GM12878 (cell line): ENCODE measurements around the gene NDRG2.
A peak's percentile ranks its signal among the peaks of the same experiment; 100 is the strongest.

ENCODE experiments used
- BMI1 ChIP-seq: fragments of 450-650 bp; IDR thresholded peaks from 2 replicates; pipeline ENCODE4 v1.6.1; 2016; ENCODE audit warnings: mild to moderate bottlenecking, moderate library complexity, borderline replicate concordance
- CREB1 ChIP-seq: IDR thresholded peaks from 2 replicates; pipeline ENCODE4 v1.6.1; 2012; ENCODE audit warnings: low read depth, mild to moderate bottlenecking, inconsistent platforms
- EP300 ChIP-seq, 2 experiments: fragments of 150-350 bp in 1 of 2; IDR thresholded peaks; 2 replicates each; pipeline ENCODE4 v1.6.1; 2011 to 2012; ENCODE audit warnings: low read depth in 2 of 2, low read length in 2 of 2, borderline replicate concordance in 1 of 2, improper control_type of control experiment in 1 of 2, inconsistent platforms in 1 of 2; ENCODE audit not compliant: control insufficient read depth in 1 of 2
- ESRRA ChIP-seq: IDR thresholded peaks from 2 replicates; pipeline ENCODE4 v1.6.1; 2012; ENCODE audit warnings: mild to moderate bottlenecking, low read length, improper control_type of control experiment
- FOXM1 ChIP-seq: IDR thresholded peaks from 2 replicates; pipeline ENCODE4 v1.6.1; 2012; ENCODE audit warnings: low read depth, mild to moderate bottlenecking, inconsistent platforms, low read length, moderate library complexity
- IRF3 ChIP-seq: fragments of 450-650 bp; IDR thresholded peaks from 2 replicates; pipeline ENCODE4 v1.6.1; 2014; ENCODE audit warnings: mild to moderate bottlenecking
- MAX ChIP-seq: IDR thresholded peaks from 2 replicates; pipeline ENCODE4 v1.6.1; 2012; ENCODE audit warnings: low read depth, low read length, improper control_type of control experiment
- NBN ChIP-seq: fragments of 450-650 bp; IDR thresholded peaks from 2 replicates; pipeline ENCODE4 v1.6.1; 2016
- POLR2AphosphoS5 ChIP-seq: IDR thresholded peaks from 2 replicates; pipeline ENCODE4 v1.6.1; 2011; ENCODE audit warnings: mild to moderate bottlenecking, low read length, inconsistent platforms
- SRF ChIP-seq, 2 experiments: IDR thresholded peaks; 2 replicates each; pipeline ENCODE4 v1.6.1; 2011; ENCODE audit warnings: low read depth in 2 of 2, low read length in 2 of 2, mild to moderate bottlenecking in 1 of 2, moderate library complexity in 1 of 2
- TCF12 ChIP-seq: IDR thresholded peaks from 2 replicates; pipeline ENCODE4 v1.6.1; 2011; ENCODE audit warnings: low read depth, mild to moderate bottlenecking, low read length
- TF ChIP-seq, protein P1 (sequence below), 3 experiments: IDR thresholded peaks in 2 of 3; conservative IDR thresholded peaks in 1 of 3; 2 replicates each; pipeline ENCODE4 v1.5.1; 2011; ENCODE audit warnings: low read depth in 3 of 3, low read length in 3 of 3, mild to moderate bottlenecking in 3 of 3, control low read depth in 2 of 3, moderate library complexity in 2 of 3, inconsistent platforms in 1 of 3, mixed read lengths in 1 of 3; ENCODE audit not compliant: control insufficient read depth in 2 of 3, insufficient read depth in 1 of 3; ENCODE audit errors: extremely low read depth in 1 of 3

DNA sequence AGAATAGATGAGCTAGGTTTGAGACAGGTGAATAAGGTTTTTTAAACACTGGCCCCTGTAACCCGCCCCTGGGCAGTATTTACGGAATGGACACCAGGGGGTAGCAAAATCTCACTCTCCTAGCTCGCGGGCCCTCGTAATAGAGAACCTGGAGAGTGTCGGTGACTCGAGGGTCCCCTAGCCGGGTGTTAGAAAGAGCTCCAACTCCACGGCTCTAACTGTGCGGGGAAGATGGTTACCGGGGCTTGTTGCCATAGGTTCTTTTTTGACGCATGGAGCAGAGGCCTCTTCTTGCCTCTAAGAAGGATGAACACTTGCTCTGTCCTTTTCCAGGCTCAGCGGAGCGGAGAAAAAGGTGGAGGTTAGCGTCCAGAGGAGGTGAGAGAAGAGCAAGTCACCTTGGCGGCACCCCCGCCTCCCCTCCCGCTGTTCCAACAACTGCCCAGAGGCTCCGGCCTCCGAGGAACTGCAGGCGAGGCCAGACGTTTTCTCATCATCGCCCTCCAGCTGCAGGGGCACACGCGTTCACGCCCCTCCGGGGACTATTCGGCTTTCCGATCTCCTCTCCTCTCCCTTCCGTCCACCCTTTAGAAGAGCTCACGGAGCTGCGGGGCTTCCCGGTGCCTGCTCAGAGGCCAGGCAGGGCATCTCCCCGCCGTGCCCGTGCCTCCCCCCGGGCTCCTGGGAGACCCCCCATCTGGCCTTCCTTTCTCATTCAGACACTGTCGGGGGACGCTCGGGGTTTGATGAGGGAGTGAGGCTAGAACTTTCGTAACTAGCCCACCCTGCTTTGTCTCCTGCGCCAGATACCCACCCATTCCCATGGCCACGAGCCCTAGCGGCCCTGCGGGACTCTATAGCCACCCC lies 43.9 kb upstream of the NDRG2 start:
- TF ChIP-seq, protein P1, sequence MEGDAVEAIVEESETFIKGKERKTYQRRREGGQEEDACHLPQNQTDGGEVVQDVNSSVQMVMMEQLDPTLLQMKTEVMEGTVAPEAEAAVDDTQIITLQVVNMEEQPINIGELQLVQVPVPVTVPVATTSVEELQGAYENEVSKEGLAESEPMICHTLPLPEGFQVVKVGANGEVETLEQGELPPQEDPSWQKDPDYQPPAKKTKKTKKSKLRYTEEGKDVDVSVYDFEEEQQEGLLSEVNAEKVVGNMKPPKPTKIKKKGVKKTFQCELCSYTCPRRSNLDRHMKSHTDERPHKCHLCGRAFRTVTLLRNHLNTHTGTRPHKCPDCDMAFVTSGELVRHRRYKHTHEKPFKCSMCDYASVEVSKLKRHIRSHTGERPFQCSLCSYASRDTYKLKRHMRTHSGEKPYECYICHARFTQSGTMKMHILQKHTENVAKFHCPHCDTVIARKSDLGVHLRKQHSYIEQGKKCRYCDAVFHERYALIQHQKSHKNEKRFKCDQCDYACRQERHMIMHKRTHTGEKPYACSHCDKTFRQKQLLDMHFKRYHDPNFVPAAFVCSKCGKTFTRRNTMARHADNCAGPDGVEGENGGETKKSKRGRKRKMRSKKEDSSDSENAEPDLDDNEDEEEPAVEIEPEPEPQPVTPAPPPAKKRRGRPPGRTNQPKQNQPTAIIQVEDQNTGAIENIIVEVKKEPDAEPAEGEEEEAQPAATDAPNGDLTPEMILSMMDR (IDR thresholded peaks at IDR 0.05 in 2 of 3, conservative IDR thresholded peaks at IDR 0.05 in 1 of 3; ENCODE audit: control insufficient read depth in 2 of 3, extremely low read depth in 1 of 3, insufficient read depth in 1 of 3, low read depth in 3 of 3, low read length in 3 of 3) = peak; percentile 48 to 59 (median 52); a peak in 5 of 6 replicates
- TF ChIP-seq CREB1 (no peak), FOXM1 (no peak), BMI1 (no peak), TCF12 (no peak), POLR2AphosphoS5 (no peak), NBN (no peak), SRF (IDR thresholded peaks at IDR 0.05; ENCODE audit: low read depth in 2 of 2, low read length in 2 of 2) (no peak), MAX (no peak), ESRRA (no peak), IRF3 (no peak), EP300 (IDR thresholded peaks at IDR 0.05; ENCODE audit: borderline replicate concordance in 1 of 2, control insufficient read depth in 1 of 2, low read depth in 2 of 2, low read length in 2 of 2) (no peak)
